Heart right ventricle (tissue), 16 donors: ENCODE results near the gene TSLP. TPM values are rescaled to one million over a fixed set of nuclear protein-coding genes. Genes with fewer than 3 reads are reported as not detected.

ENCODE experiments used
- ATAC-seq, 8 donors: fragments of 200-7000 bp; cut with Tn5 transposase; one replicate each; pipeline ENCODE4 v1.9.1; 2020; ENCODE audit warnings: mild to moderate bottlenecking in 8 of 8, moderate library complexity in 8 of 8, moderate number of reproducible peaks in 1 of 8
- DNase-seq, 2 donors: peaks; one replicate each; pipeline ENCODE4 v3.0.0-alpha.2; 2020
- H3K27ac ChIP-seq, 10 donors: fragments of 200-600 bp; sonication (generic) in 2 of 10; one replicate each; pipeline versions ENCODE4 v1.5.0 to v1.8.0; 2020 to 2022; ENCODE audit warnings: mild to moderate bottlenecking in 3 of 10
- H3K27me3 ChIP-seq, 7 donors: fragments of 200-600 bp; one replicate each; pipeline ENCODE4 v1.8.0; 2021 to 2022; ENCODE audit warnings: mild to moderate bottlenecking in 2 of 7
- H3K36me3 ChIP-seq, 9 donors: fragments of 200-600 bp; sonication (generic) in 1 of 9; one replicate each; pipeline versions ENCODE4 v1.5.0 to v1.8.0; 2020 to 2022; ENCODE audit warnings: mild to moderate bottlenecking in 2 of 9
- H3K4me1 ChIP-seq, 9 donors: fragments of 200-600 bp; sonication (generic) in 1 of 9; one replicate each; pipeline versions ENCODE4 v1.5.0 to v1.8.0; 2020 to 2022; ENCODE audit warnings: mild to moderate bottlenecking in 4 of 9
- H3K4me3 ChIP-seq, 10 donors: fragments of 200-600 bp; sonication (generic) in 2 of 10; one replicate each; pipeline versions ENCODE4 v1.5.0 to v1.8.0; 2020 to 2022; ENCODE audit warnings: mild to moderate bottlenecking in 7 of 10, moderate library complexity in 2 of 10
- H3K9me3 ChIP-seq, 11 donors: fragments of 200-600 bp in 10 of 11; sonication (generic) in 2 of 11; one replicate each; pipeline versions ENCODE4 v1.5.0 to v1.8.0; 2013 to 2022; ENCODE audit warnings: mild to moderate bottlenecking in 2 of 11, control low read depth in 1 of 11, moderate library complexity in 1 of 11
- WGBS, 2 donors: extraction: QIAGEN DNeasy Blood & Tissue Kit; methylation state at CpG; one replicate each; pipeline ENCODE4 v1.1.7; 2013; ENCODE audit warnings: inconsistent platforms in 1 of 2; 5-methylcytosine and 5-hydroxymethylcytosine counted together
- intact Hi-C, 10 donors: fragments of 100-400 bp; cut with DNase I; formaldehyde crosslinking; loops; one replicate each; pipeline versions ENCODE4 v1.11.1 to v1.14.2; 2022
- polyA plus RNA-seq, 2 donors: library from polyadenylated mRNA; stranded (reverse); fragments of 200-250 nt; gene quantifications; one replicate each; pipeline ENCODE4 v1.2.3, GENCODE V29; 2013
- total RNA-seq, 10 donors: library from RNA; stranded (reverse); fragmentation: NEBNext Ultra II Directional in 3 of 10; extraction: Animal tissue kit (Norgen Biotek cat#: 25700) in 3 of 10; gene quantifications; one replicate each; pipeline versions ENCODE4 v1.2.1 to v1.2.4, GENCODE V29; 2021 to 2023
- TF ChIP-seq, protein P1 (sequence below), 9 donors: fragments of 200-600 bp; sonication (generic) in 2 of 9; IDR thresholded peaks; one replicate each; pipeline versions ENCODE4 v1.5.0 to v1.8.0; 2021 to 2022; ENCODE audit warnings: antibody characterized with exemption in 9 of 9, mild to moderate bottlenecking in 5 of 9, moderate library complexity in 1 of 9
- donor health status: Arrhythmogenic right ventricular cardiomyopathy.
- donor health status: ischemic (EF 13 %, LVEDD 7.1; RV severe dilation, severe dysfunction).
- donor health status: healthy with polysubstance abuse.
- donor health status: DM: no; HTN: yes; CAD: no.
- donor health status: DM: no; HTN: no; CAD: no.
- donor health status: ischemic (EF 25% LVEDD 6.9; RV normal size, moderate dysfunction).
- donor health status: ischemic (EF 25% LVEDD 5.7; RV mildly dilated, moderate dysfunction).
- donor health status: healthy.
- donor health status: DM: yes; HTN: yes; CAD: no.
- donor health status: Ischemic cardiomyopathy.
- donor health status: ischemic (EF 35%, LVEDD 5.7; RV mildly dilated, moderate dysfunction).
- donor health status: nonischemic (EF 11% LVEDD 7.7; RV severe dilation, severe dysfunction).
- donor health status: DM: yes; HTN: yes; CAD: no.
- donor health status: PGD.
- donor health status: ischemic (EF 29% LVEDD 5.4; RV normal size, mild dysfunction).
- donor health status: nonischemic (EF 23%, LVEDD 6.1; RV moderate dilation, normal function).

Gene TSLP
- total and polyA plus RNA-seq, 12 donors, result 2.8 to 8.7 (median 4.5) TPM

DNA sequence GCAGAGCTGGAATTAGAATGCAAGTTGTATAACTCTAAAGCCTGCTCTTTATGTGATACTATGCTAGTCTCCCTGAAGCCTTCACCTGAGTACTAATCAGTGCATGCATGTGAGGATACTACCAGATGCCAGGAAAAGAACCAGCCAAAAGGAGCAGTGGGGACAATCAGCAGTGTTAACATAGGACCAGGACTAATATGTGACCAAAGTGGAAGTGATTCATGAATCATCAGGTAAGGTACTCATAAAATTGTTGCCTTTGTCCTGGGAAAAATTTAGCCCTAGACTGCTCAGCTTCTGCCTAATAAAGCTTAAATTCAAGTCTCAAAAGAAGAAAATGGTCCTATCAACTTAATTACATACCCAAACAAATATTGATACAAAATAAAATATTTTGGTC lies 13.4 kb upstream of the TSLP start:
- peaks cover 0 to 10% (median 0%) of the 10 kb centered on the region in 11 donors for H3K9me3 ChIP-seq

DNA sequence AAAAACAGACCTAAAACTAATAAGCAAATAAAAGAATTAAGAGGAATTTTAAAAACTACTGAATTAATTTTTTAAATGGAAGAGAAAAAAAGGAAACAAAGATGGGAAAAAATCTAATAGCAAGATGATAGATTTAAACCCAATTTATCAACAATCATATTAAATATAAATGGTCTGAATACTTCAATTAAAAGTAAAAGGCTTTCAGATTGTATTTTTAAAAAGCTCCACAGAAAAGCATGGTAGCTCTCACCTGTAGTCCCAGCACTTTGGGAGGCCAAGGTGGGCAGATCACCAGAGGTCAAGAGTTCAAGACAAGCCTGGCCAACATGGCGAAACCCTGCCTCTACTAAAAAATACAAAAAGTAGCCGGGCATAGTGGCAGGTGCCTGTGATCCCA lies 11.3 kb upstream of the TSLP start:
- ATAC-seq, result no peak
- no peak for DNase-seq
- intact Hi-C loops, result loop anchor here in 7 of 10 donors (5.0 to 10.0 kb wide), 4 partner anchors 268 to 305 kb away; no protein-coding TSS in a partner anchor
- TF ChIP-seq, protein P1, sequence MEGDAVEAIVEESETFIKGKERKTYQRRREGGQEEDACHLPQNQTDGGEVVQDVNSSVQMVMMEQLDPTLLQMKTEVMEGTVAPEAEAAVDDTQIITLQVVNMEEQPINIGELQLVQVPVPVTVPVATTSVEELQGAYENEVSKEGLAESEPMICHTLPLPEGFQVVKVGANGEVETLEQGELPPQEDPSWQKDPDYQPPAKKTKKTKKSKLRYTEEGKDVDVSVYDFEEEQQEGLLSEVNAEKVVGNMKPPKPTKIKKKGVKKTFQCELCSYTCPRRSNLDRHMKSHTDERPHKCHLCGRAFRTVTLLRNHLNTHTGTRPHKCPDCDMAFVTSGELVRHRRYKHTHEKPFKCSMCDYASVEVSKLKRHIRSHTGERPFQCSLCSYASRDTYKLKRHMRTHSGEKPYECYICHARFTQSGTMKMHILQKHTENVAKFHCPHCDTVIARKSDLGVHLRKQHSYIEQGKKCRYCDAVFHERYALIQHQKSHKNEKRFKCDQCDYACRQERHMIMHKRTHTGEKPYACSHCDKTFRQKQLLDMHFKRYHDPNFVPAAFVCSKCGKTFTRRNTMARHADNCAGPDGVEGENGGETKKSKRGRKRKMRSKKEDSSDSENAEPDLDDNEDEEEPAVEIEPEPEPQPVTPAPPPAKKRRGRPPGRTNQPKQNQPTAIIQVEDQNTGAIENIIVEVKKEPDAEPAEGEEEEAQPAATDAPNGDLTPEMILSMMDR (IDR thresholded peaks at IDR 0.05), result no peak
- H3K27me3 ChIP-seq, result peaks cover 0 to 3% (median 0%) of the 10 kb centered on the region in 7 donors
- no peaks in the 10 kb centered on the region for H3K36me3 ChIP-seq
- H3K4me3 ChIP-seq, result no peak overlapping the region
- no peaks in the 10 kb centered on the region for H3K4me1 ChIP-seq
- 81 to 88% methylated on average over 2 of the region's 2 CpGs for WGBS, 2 donors
- H3K27ac ChIP-seq, result no peak overlapping the region
- H3K9me3 ChIP-seq, result peaks cover 0 to 10% (median 0%) of the 10 kb centered on the region in 11 donors

More for the DNA sequence above, 13.4 kb upstream of the TSLP start:
- ATAC-seq (no peak), DNase-seq (no peak)
- H3K4me3 ChIP-seq, result no peak overlapping the region
- intact Hi-C loops, result no loop called here
- H3K27me3 ChIP-seq, result no peaks in the 10 kb centered on the region
- TF ChIP-seq, protein P1 (IDR thresholded peaks at IDR 0.05), result no peak
- no peak overlapping the region for H3K27ac ChIP-seq
- H3K36me3 ChIP-seq, result no peaks in the 10 kb centered on the region
- no peaks in the 10 kb centered on the region for H3K4me1 ChIP-seq

DNA sequence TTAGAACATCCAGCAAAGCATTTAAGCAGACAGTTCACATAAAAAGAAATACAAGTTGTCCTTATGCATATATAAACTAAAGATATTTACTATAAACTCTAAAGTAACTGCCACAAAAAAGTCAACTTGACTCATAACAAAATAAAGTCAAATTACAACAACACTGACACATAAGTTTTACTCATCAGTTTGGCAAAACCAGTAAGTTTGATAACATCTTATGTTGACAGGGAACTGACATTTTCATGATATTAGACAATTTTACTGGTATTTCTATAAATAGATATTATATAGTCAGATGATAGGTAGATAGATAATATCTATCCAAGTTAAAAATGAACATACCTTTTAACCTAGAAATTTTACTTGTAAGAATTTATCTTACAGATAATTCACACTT lies 9.9 kb upstream of the TSLP start:
- peaks cover 0 to 12% (median 0%) of the 10 kb centered on the region in 7 donors for H3K27me3 ChIP-seq
- H3K9me3 ChIP-seq, result peaks cover 0 to 10% (median 0%) of the 10 kb centered on the region in 11 donors
- H3K27ac ChIP-seq, result no peak overlapping the region
- no peak for DNase-seq
- intact Hi-C loops, result loop anchor here in 7 of 10 donors (2.0 to 10.0 kb wide), 5 partner anchors 269 to 307 kb away; no protein-coding TSS in a partner anchor
- H3K36me3 ChIP-seq, result no peaks in the 10 kb centered on the region
- no peak overlapping the region for H3K4me3 ChIP-seq
- ATAC-seq, result no peak
- TF ChIP-seq, protein P1 (IDR thresholded peaks at IDR 0.05), result no peak
- no peaks in the 10 kb centered on the region for H3K4me1 ChIP-seq

DNA sequence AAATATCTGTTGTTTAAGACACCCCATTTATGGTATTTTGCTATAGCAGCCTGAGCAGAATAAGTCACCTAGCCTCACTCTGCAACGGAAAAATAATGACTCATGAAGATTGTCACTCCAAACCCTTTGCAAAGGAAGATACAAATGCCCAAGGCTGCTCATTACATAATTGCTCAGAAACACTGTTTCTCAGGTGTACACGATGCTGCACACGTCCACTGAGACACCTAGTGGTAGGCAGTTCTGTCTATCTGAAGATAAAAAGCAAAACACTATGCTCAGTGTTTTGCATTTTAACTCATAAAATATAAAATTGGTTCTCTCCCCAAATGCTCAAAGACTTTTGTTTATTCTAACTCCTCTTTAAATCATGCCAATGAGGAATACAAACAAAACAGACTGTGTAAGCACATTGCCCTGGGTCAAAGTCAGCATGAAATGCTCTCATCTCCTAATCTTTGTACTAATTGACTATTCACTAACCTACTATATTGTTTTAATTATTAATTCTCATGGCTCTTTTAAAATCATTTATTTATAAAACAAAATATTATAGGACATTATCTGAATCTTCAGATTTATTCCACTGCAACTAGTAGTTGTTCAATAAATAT lies 7.7 kb upstream of the TSLP start:
- DNase-seq (no peak), ATAC-seq (no peak)
- Histone ChIP-seq H3K4me1 (no peaks in the 10 kb centered on the region), H3K9me3 (peaks cover 0 to 10% (median 0%) of the 10 kb centered on the region in 11 donors), H3K27ac (no peak overlapping the region), H3K4me3 (no peak overlapping the region), H3K27me3 (peaks cover 0 to 34% (median 17%) of the 10 kb centered on the region in 7 donors), H3K36me3 (no peaks in the 10 kb centered on the region)
- 41 to 43% methylated on average over 3 of the region's 3 CpGs for WGBS, 2 donors
- intact Hi-C loops, result loop anchor here in 7 of 10 donors (2.0 to 10.0 kb wide), 5 partner anchors 272 to 309 kb away; no protein-coding TSS in a partner anchor
- TF ChIP-seq, protein P1 (IDR thresholded peaks at IDR 0.05), result peak in 8 of 9 donors; percentile 8 to 57 (median 44)
